SH-SY5Y (cell line): Measurements from ENCODE around the gene LILRB1.

ENCODE experiments used
- GATA2 ChIP-seq: IDR thresholded peaks from 2 replicates; pipeline ENCODE4 v1.6.1; 2011; ENCODE audit warnings: mild to moderate bottlenecking, low read depth, low read length
- GATA3 ChIP-seq: IDR thresholded peaks from 2 replicates; pipeline ENCODE4 v1.6.1; 2011; ENCODE audit warnings: low read depth, mild to moderate bottlenecking, low read length, moderate library complexity

- TF ChIP-seq GATA2: no peak
- TF ChIP-seq GATA3: no peak
Measured at GRCh38 chr19:54654447-54655321, 24.4 kb downstream of the LILRB1 start.
